Coronary artery (tissue), 2 donors: ENCODE results near the gene SLC66A3.

Experiments used
- DNase-seq: peaks from one replicate; pipeline ENCODE4 v3.0.0-alpha.2; 2017; ENCODE audit warnings: low spot score
- H3K27ac ChIP-seq, 2 donors: fragments of 200-600 bp; sonication (generic); one replicate each; pipeline ENCODE4 v1.5.1; 2016 to 2019
- H3K4me3 ChIP-seq: fragments of 200-600 bp; sonication (generic); 2 replicates; pipeline ENCODE4 v1.5.1; 2016; ENCODE audit warnings: mild to moderate bottlenecking, moderate library complexity
- CTCF ChIP-seq: fragments of 200-600 bp; sonication (generic); IDR thresholded peaks from one replicate; pipeline ENCODE4 v1.5.1; 2019; ENCODE audit warnings: antibody characterized with exemption

SLC66A3 gene

GRCh38 chr2:11155381-11156035 is at the start of gene SLC66A3:
Gene SLC66A3, plus strand, starts transcription at chr2:11155467. Its CDS starts 80 bp downstream, at chr2:11155547.
- Histone ChIP-seq H3K4me3 (peak within 1 kb of the TSS; percentile 83), H3K27ac (peak within 1 kb of the TSS; percentile 84 to 87)
- no peak for DNase-seq
- TF ChIP-seq CTCF: no peak

GRCh38 chr2:11109002-11109401 is 46.3 kb upstream of the SLC66A3 start:
- TF ChIP-seq CTCF: no peak
- no peak overlapping the region for H3K4me3 ChIP-seq
- DNase-seq: no peak
- H3K27ac ChIP-seq: no peak overlapping the region

- no peak overlapping the region for H3K27ac ChIP-seq
- no peak for DNase-seq
- TF ChIP-seq CTCF: no peak
- no peak overlapping the region for H3K4me3 ChIP-seq
Observed at GRCh38 chr2:11112870-11113428, 42.3 kb upstream of the SLC66A3 start.

- no peak overlapping the region for H3K4me3 ChIP-seq
- no peak overlapping the region for H3K27ac ChIP-seq
- no peak for DNase-seq
- no peak for TF ChIP-seq CTCF
Observed at GRCh38 chr2:11117776-11118175, 37.5 kb upstream of the SLC66A3 start.

GRCh38 chr2:11118761-11119160 is 36.5 kb upstream of the SLC66A3 start:
- H3K4me3 ChIP-seq: no peak overlapping the region
- DNase-seq: no peak
- TF ChIP-seq CTCF: no peak
- H3K27ac ChIP-seq: no peak overlapping the region

- H3K4me3 ChIP-seq: no peak overlapping the region
- DNase-seq: no peak
- no peak overlapping the region for H3K27ac ChIP-seq
Observed at GRCh38 chr2:11121099-11121822, 34.0 kb upstream of the SLC66A3 start.

More at GRCh38 chr2:11121099-11121822, 34.0 kb upstream of the SLC66A3 start:
- TF ChIP-seq CTCF: no peak
